IMR-90 (cell line): ENCODE measurements around the gene PIP5K1B. TPM values are rescaled to one million over a fixed set of nuclear protein-coding genes. Genes with fewer than 3 reads are reported as not detected.

ENCODE experiments used
- ATAC-seq: fragments of 200-7000 bp; cut with Tn5 transposase; 2 replicates; pipeline ENCODE4 v1.9.1; 2020; ENCODE audit warnings: low read depth, mild to moderate bottlenecking, moderate library complexity
- BruUV-seq: library from RNA; stranded (reverse); fragments of 400-500 nt; replicated peaks from 2 replicates; lab custom pipeline; 2021; lab: Mats Ljungman, UMichigan
- CTCF ChIA-PET: fragments of 300-600 bp; formaldehyde crosslinking; extraction: SDS; loops from one replicate; lab custom pipeline; 2021; ENCODE audit warnings: antibody characterized with exemption; lab: Yijun Ruan, JAX
- POLR2A ChIA-PET: fragments of 300-600 bp; sonication (Branson Sonifier 250); formaldehyde crosslinking; loops from one replicate; lab custom pipeline; 2022; ENCODE audit warnings: antibody characterized with exemption; ENCODE audit not compliant: unreplicated experiment; lab: Charles Lee
- DNase-seq: peaks from one replicate; pipeline ENCODE4 v3.0.0; 2013
- H2AFZ ChIP-seq: replicated peaks from 2 replicates; pipeline ENCODE3; 2013; ENCODE audit warnings: low read length, mild to moderate bottlenecking; ENCODE audit not compliant: poor library complexity
- H2AK5ac ChIP-seq: 2 replicates; pipeline ENCODE4 v1.6.1; 2013; ENCODE audit warnings: low read depth, low read length, inconsistent platforms
- H2AK9ac ChIP-seq: replicated peaks from 2 replicates; pipeline ENCODE3; 2013; ENCODE audit warnings: mild to moderate bottlenecking, low read depth, low read length, moderate library complexity; ENCODE audit not compliant: poor library complexity
- H2BK120ac ChIP-seq: 2 replicates; pipeline ENCODE4 v1.6.1; 2013; ENCODE audit warnings: low read depth, low read length, inconsistent platforms
- H2BK15ac ChIP-seq: 3 replicates; pipeline ENCODE4 v1.6.1; 2013; ENCODE audit warnings: low read depth, low read length, inconsistent platforms
- H2BK20ac ChIP-seq: 2 replicates; pipeline ENCODE4 v1.6.1; 2013; ENCODE audit warnings: low read depth, mild to moderate bottlenecking, inconsistent platforms, low read length, moderate library complexity
- H2BK5ac ChIP-seq: 2 replicates; pipeline ENCODE4 v1.6.1; 2013; ENCODE audit warnings: mild to moderate bottlenecking, low read depth, low read length, inconsistent platforms; ENCODE audit not compliant: poor library complexity, severe bottlenecking
- H3K14ac ChIP-seq: replicated peaks from 2 replicates; pipeline ENCODE4 v1.6.1; 2013; ENCODE audit warnings: low read depth, low read length, inconsistent platforms
- H3K18ac ChIP-seq: 2 replicates; pipeline ENCODE4 v1.6.1; 2013; ENCODE audit warnings: low read depth, low read length, control low read depth
- H3K23ac ChIP-seq: 2 replicates; pipeline ENCODE4 v1.6.1; 2013; ENCODE audit warnings: low read depth, low read length, inconsistent platforms
- H3K27ac ChIP-seq: 2 replicates; pipeline ENCODE4 v1.5.1; 2013; ENCODE audit warnings: mild to moderate bottlenecking, control low read depth, low read length; ENCODE audit not compliant: insufficient read depth
- H3K27me3 ChIP-seq: 2 replicates; pipeline ENCODE4 v1.6.1; 2013; ENCODE audit warnings: low read length; ENCODE audit not compliant: control insufficient read depth, insufficient read depth
- H3K36me3 ChIP-seq: 2 replicates; pipeline ENCODE4 v1.6.1; 2013; ENCODE audit warnings: low read length, mixed read lengths; ENCODE audit not compliant: control insufficient read depth, insufficient read depth
- H3K4ac ChIP-seq: 2 replicates; pipeline ENCODE4 v1.6.1; 2013; ENCODE audit warnings: low read depth, low read length, inconsistent platforms
- H3K4me1 ChIP-seq: 2 replicates; pipeline ENCODE4 v1.6.1; 2013; ENCODE audit warnings: low read length, mixed read lengths; ENCODE audit not compliant: control insufficient read depth, insufficient read depth
- H3K4me2 ChIP-seq: 2 replicates; pipeline ENCODE4 v1.6.1; 2013; ENCODE audit warnings: low read depth, mild to moderate bottlenecking, control low read depth, low read length, moderate library complexity
- H3K4me3 ChIP-seq: 2 replicates; pipeline ENCODE4 v1.5.1; 2013; ENCODE audit warnings: low read depth, mild to moderate bottlenecking, control low read depth, low read length, moderate library complexity; ENCODE audit not compliant: insufficient read depth
- H3K56ac ChIP-seq: 2 replicates; pipeline ENCODE4 v1.6.1; 2013; ENCODE audit warnings: low read length, inconsistent platforms; ENCODE audit not compliant: insufficient read depth; ENCODE audit errors: extremely low read depth
- H3K79me1 ChIP-seq, 2 experiments: 2 replicates each; pipeline ENCODE4 v1.6.1; 2013; ENCODE audit warnings: low read length in 2 of 2, inconsistent platforms in 1 of 2, low read depth in 1 of 2
- H3K9ac ChIP-seq: 2 replicates; pipeline ENCODE4 v1.6.1; 2013; ENCODE audit warnings: low read depth, low read length, control low read depth
- H3K9me1 ChIP-seq: 2 replicates; pipeline ENCODE4 v1.6.1; 2013; ENCODE audit warnings: low read length, inconsistent platforms; ENCODE audit not compliant: insufficient read depth
- H3K9me3 ChIP-seq: 2 replicates; pipeline ENCODE4 v1.6.1; 2013; ENCODE audit warnings: low read length; ENCODE audit not compliant: control insufficient read depth, insufficient read depth
- H4K20me1 ChIP-seq: 2 replicates; pipeline ENCODE4 v1.6.1; 2013; ENCODE audit warnings: low read length, inconsistent platforms; ENCODE audit not compliant: insufficient read depth
- H4K5ac ChIP-seq: 2 replicates; pipeline ENCODE4 v1.6.1; 2013; ENCODE audit warnings: mild to moderate bottlenecking, low read depth, low read length, control low read depth
- H4K8ac ChIP-seq, 2 experiments: 2 replicates each; pipeline ENCODE4 v1.6.1; 2013; ENCODE audit warnings: low read depth in 2 of 2, low read length in 2 of 2, control low read depth in 1 of 2, inconsistent platforms in 1 of 2
- H4K91ac ChIP-seq: 2 replicates; pipeline ENCODE4 v1.6.1; 2013; ENCODE audit warnings: low read depth, low read length, inconsistent platforms; ENCODE audit not compliant: insufficient read depth
- MAFK ChIP-seq: IDR thresholded peaks from 2 replicates; pipeline ENCODE4 v1.6.1; 2012; ENCODE audit warnings: low read depth, low read length, improper control_type of control experiment
- MAZ ChIP-seq: IDR thresholded peaks from 2 replicates; pipeline ENCODE4 v1.6.1; 2012; ENCODE audit warnings: low read depth, mild to moderate bottlenecking, low read length, improper control_type of control experiment, moderate library complexity, borderline replicate concordance
- MXI1 ChIP-seq: IDR thresholded peaks from 2 replicates; pipeline ENCODE4 v1.6.1; 2012; ENCODE audit warnings: low read depth, mild to moderate bottlenecking, low read length, moderate library complexity, borderline replicate concordance
- RFX5 ChIP-seq: IDR thresholded peaks from 2 replicates; pipeline ENCODE4 v1.8.0; 2012; ENCODE audit warnings: low read depth, mild to moderate bottlenecking, low read length, moderate library complexity
- SMC3 ChIP-seq: fragments of 150-350 bp; IDR thresholded peaks from 2 replicates; pipeline ENCODE4 v1.6.1; 2016; ENCODE audit warnings: low read depth, mild to moderate bottlenecking, antibody characterized with exemption, low read length, moderate library complexity
- USF2 ChIP-seq: fragments of 150-350 bp; IDR thresholded peaks from 2 replicates; pipeline ENCODE4 v1.6.1; 2017; ENCODE audit warnings: mild to moderate bottlenecking, antibody characterized with exemption, low read length, low read depth
- WGBS, 2 experiments: methylation state at CpG; one replicate each; pipeline versions ENCODE4 v1.1.5 to v1.1.7; 2013; ENCODE audit warnings: missing lambda C conversion rate in 2 of 2; ENCODE audit not compliant: insufficient read length in 1 of 2; ENCODE audit errors: extremely low coverage in 2 of 2; 5-methylcytosine and 5-hydroxymethylcytosine counted together
- dilution Hi-C: fragments of 300-500 bp; cut with HindIII; formaldehyde crosslinking; loops from one replicate; pipeline ENCODE4 v1.14.3; 2018; ENCODE audit warnings: low sequenced_read_pairs; ENCODE audit not compliant: unreplicated experiment
- in situ Hi-C: fragments of 300-500 bp; cut with MboI; formaldehyde crosslinking; loops from 3 replicates; pipeline ENCODE4 v1.14.3; 2019; ENCODE audit warnings: low sequenced_read_pairs, inconsistent platforms, mixed read lengths
- intact Hi-C: fragments of 100-400 bp; cut with micrococcal nuclease; formaldehyde crosslinking; loops from 2 replicates; pipeline ENCODE4 v1.10.0; 2022
- polyA plus RNA-seq, 3 experiments: library from polyadenylated mRNA; depleted of rRNA; stranded (reverse); fragments of >200 nt; gene quantifications; 2 replicates each; pipeline ENCODE4 v1.2.3, GENCODE V29; 2012; ENCODE audit warnings: low replicate concordance in 1 of 3
- total RNA-seq: library from RNA; depleted of rRNA; stranded (reverse); fragments of >200 nt; gene quantifications from 2 replicates; pipeline ENCODE4 v1.2.3, GENCODE V29; 2012

Gene PIP5K1B
- total and polyA plus RNA-seq, 2 of the 4 experiments (the other 2 are of a cell fraction) = not detected

- Histone ChIP-seq H2BK120ac (no peak overlapping the region), H3K56ac (no peak overlapping the region), H3K4me2 (no peak overlapping the region), H3K36me3 (no peaks in the 10 kb centered on the region), H3K9ac (no peak overlapping the region), H3K9me3 (no peaks in the 10 kb centered on the region), H4K91ac (no peak overlapping the region), H2BK5ac (no peak overlapping the region), H3K4ac (no peak overlapping the region), H3K9me1 (no peaks in the 10 kb centered on the region), H3K79me1 (no peaks in the 10 kb centered on the region), H2BK20ac (no peak overlapping the region), H4K8ac (no peak overlapping the region), H3K4me3 (no peak overlapping the region), H3K14ac (no peak overlapping the region), H4K5ac (no peak overlapping the region), H2AK9ac (no peak overlapping the region), H2AFZ (peak overlapping the region; percentile 73), H3K27ac (no peak overlapping the region), H3K27me3 (peaks cover 29% of the 10 kb centered on the region), H2BK15ac (no peak overlapping the region), H3K18ac (no peak overlapping the region), H3K4me1 (no peaks in the 10 kb centered on the region), H2AK5ac (no peak overlapping the region), H3K23ac (no peak overlapping the region), H4K20me1 (no peaks in the 10 kb centered on the region)
- intact Hi-C loops (loop anchor here (10.0 kb wide), 1 partner anchor 320 kb away; no protein-coding TSS in a partner anchor), in situ Hi-C loops (no loop called here), dilution Hi-C loops (no loop called here)
- CTCF ChIA-PET = no interaction called here
- TF ChIP-seq SMC3 = no peak
- no peak for TF ChIP-seq USF2
- TF ChIP-seq RFX5 = no peak
- no peak for TF ChIP-seq MXI1
- no peak for TF ChIP-seq MAFK
- TF ChIP-seq MAZ = no peak
- no TSS peak for BruUV-seq
- WGBS, 2 experiments = 8% methylated on average over 4 of the region's 11 CpGs; no CpG with 5 or more reads in 1 of the 2 experiments
- DNase-seq = no peak
- POLR2A ChIA-PET = no interaction called here
- ATAC-seq = no peak
Measured at GRCh38 chr9:68704498-68704813, 584 bp upstream of the PIP5K1B start.
